ENCODE data around the gene UBE3D. TPM values are rescaled to one million over a fixed set of nuclear protein-coding genes. Genes with fewer than 3 reads are reported as not detected.

The UBE3D gene, protein sequence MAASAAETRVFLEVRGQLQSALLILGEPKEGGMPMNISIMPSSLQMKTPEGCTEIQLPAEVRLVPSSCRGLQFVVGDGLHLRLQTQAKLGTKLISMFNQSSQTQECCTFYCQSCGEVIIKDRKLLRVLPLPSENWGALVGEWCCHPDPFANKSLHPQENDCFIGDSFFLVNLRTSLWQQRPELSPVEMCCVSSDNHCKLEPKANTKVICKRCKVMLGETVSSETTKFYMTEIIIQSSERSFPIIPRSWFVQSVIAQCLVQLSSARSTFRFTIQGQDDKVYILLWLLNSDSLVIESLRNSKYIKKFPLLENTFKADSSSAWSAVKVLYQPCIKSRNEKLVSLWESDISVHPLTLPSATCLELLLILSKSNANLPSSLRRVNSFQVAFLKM
- 10.2 and 10.7 TPM in 2 replicates for total RNA-seq (2021)
- long read RNA-seq, transcript UBE3D-203 (10 exons, 1,917 nt): major isoform, 46 of 74 reads
- long read RNA-seq, partial matches to known transcripts: 3 of 74 reads
- long read RNA-seq, other reads (novel, unspliced or antisense): 22 of 74 reads

DNA sequence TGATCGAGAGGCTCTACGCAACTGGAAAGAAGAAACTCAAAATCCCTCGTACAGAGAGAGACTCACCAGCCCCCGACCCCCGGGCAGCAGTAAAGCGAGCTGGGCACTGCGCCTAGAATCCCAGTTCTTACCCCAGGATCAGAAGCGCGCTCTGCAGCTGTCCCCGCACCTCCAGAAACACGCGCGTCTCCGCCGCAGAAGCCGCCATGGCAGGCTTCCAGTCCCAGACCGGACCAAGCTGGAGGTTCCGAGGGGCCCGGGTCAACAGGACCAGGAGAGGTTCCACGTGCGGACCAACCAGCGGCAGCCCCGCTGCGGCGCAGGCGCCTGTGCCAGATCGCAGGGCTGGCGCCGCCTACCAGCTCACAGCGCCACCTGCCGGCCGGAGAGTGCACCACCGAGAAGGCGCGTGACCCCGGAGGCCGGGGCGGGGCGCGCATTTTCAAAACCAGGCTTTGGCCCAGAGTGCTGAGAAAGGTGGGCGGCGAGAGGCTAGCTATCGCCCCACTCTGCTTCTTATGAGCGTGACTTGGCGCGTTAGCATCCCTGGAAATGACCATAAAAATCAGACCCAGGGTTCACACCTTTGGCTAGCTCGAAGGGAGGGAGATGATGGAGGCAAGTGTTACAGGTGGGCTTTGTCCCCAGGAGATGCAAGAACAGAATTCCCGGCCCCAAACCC is at the start of gene UBE3D:
Gene UBE3D, minus strand, starts transcription at position 331 of the 682 bp plus-strand sequence. Its CDS starts 123 bp downstream, at position 208.
- Histone ChIP-seq H3K14ac (ENCODE audit: insufficient read depth, low read length) (peak within 1 kb of the TSS; percentile 71; the same call in 1 of the 2 replicates), H4K91ac (ENCODE audit: insufficient read length, low read depth, low read length) (no peak within 1 kb of the TSS), H4K20me1 (ENCODE audit: control insufficient read depth, insufficient read depth, insufficient read length) (no peaks in the 10 kb centered on the region), H3K18ac (ENCODE audit: insufficient read length, low read depth, low read length) (peak within 1 kb of the TSS; percentile 54), H2BK15ac (ENCODE audit: low read depth, low read length) (no peak within 1 kb of the TSS), H2AK5ac (ENCODE audit: insufficient read length, low read length) (no peak within 1 kb of the TSS), H3K4me2 (ENCODE audit: insufficient read depth, insufficient read length, low read length) (peak within 1 kb of the TSS; percentile 67), H4K8ac (replicated peaks; ENCODE audit: insufficient read length, low read depth, low read length) (no peak within 1 kb of the TSS), H3K9ac (ENCODE audit: extremely low read depth, insufficient read length, low read length) (peak within 1 kb of the TSS; percentile 48), H3K23ac (ENCODE audit: insufficient read length, low read depth, low read length) (no peak within 1 kb of the TSS), H3K4me1 (ENCODE audit: insufficient read depth, low read length) (no peaks in the 10 kb centered on the region), H3K79me1 (ENCODE audit: insufficient read depth, low read depth, low read length, poor library complexity, severe bottlenecking) (no peaks in the 10 kb centered on the region), H4K5ac (ENCODE audit: insufficient read length, low read depth, low read length) (no peak within 1 kb of the TSS), H2BK20ac (ENCODE audit: low read depth, low read length, poor library complexity, severe bottlenecking) (no peak within 1 kb of the TSS), H3K27ac (ENCODE audit: insufficient read length, low read depth, low read length) (no peak within 1 kb of the TSS), H2BK12ac (ENCODE audit: insufficient read length, low read depth, low read length) (no peak within 1 kb of the TSS), H2AFZ (ENCODE audit: low read length) (peak within 1 kb of the TSS; percentile 74), H3K23me2 (ENCODE audit: insufficient read length, low read depth, low read length, poor library complexity, severe bottlenecking) (peaks cover 5% of the 10 kb centered on the region), H3K4ac (ENCODE audit: low read depth, low read length) (no peak within 1 kb of the TSS), H3K56ac (ENCODE audit: insufficient read length, low read depth, low read length) (no peak within 1 kb of the TSS), H3K27me3 (ENCODE audit: insufficient read depth, low read length) (no peaks in the 10 kb centered on the region), H3T11ph (ENCODE audit: low read length) (no peak within 1 kb of the TSS), H3K9me3 (ENCODE audit: control insufficient read depth, low read depth, low read length) (no peaks in the 10 kb centered on the region), H2BK120ac (ENCODE audit: low read depth, low read length, poor library complexity, severe bottlenecking) (no peak within 1 kb of the TSS), H2BK5ac (ENCODE audit: insufficient read length, low read length) (no peak within 1 kb of the TSS), H3K79me2 (ENCODE audit: insufficient read depth, low read length) (peaks cover 3% of the 10 kb centered on the region; the same call in 1 of the 2 replicates)
- peak within 1 kb of the TSS in 2 of 3 experiments; percentile 92 to 96; a peak in 6 of 7 replicates for H3K27ac Mint-ChIP-seq
- WGBS (ENCODE audit: extremely low coverage, insufficient read length, low lambda C conversion rate): no CpG with 5 or more reads among the region's 48 CpGs
- H3K36me3 Mint-ChIP-seq (ENCODE audit: insufficient read depth in 1 of 3, low read depth in 3 of 3): peaks cover 0 to 14% (median 0%) of the 10 kb centered on the region in 3 experiments; a peak in 5 of 7 replicates
- peaks cover 51 to 53% of the 10 kb centered on the region in 2 experiments for H3K4me1 Mint-ChIP-seq
- no peaks in the 10 kb centered on the region for H3K27me3 Mint-ChIP-seq (ENCODE audit: low read depth)
- peak; percentile 93 for DNase-seq
- H3K4me3 Mint-ChIP-seq: peak within 1 kb of the TSS; percentile 92 to 96
- TF ChIP-seq, protein P1, sequence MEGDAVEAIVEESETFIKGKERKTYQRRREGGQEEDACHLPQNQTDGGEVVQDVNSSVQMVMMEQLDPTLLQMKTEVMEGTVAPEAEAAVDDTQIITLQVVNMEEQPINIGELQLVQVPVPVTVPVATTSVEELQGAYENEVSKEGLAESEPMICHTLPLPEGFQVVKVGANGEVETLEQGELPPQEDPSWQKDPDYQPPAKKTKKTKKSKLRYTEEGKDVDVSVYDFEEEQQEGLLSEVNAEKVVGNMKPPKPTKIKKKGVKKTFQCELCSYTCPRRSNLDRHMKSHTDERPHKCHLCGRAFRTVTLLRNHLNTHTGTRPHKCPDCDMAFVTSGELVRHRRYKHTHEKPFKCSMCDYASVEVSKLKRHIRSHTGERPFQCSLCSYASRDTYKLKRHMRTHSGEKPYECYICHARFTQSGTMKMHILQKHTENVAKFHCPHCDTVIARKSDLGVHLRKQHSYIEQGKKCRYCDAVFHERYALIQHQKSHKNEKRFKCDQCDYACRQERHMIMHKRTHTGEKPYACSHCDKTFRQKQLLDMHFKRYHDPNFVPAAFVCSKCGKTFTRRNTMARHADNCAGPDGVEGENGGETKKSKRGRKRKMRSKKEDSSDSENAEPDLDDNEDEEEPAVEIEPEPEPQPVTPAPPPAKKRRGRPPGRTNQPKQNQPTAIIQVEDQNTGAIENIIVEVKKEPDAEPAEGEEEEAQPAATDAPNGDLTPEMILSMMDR (conservative IDR thresholded peaks at IDR 0.05): peak; percentile 99
- no peaks in the 10 kb centered on the region for H3K9me3 Mint-ChIP-seq

All from H9 (cell line).